T47D (cell line): ENCODE results near the gene CFAP73.
A peak's percentile ranks its signal among the peaks of the same experiment; 100 is the strongest.

ENCODE experiments used
- DNase-seq, 2 experiments: peaks; one replicate each; pipeline versions ENCODE4 v3.0.0 to v3.0.0-alpha.2; 2011 to 2012; ENCODE audit warnings: low read depth in 1 of 2, low spot score in 1 of 2
- JUND ChIP-seq: IDR thresholded peaks from 2 replicates; pipeline ENCODE4 v1.6.1; 2012; ENCODE audit warnings: low read depth
- in situ Hi-C: cut with HindIII; loops from 2 replicates; pipeline ENCODE4 v1.10.0; 2016; ENCODE audit warnings: low sequenced_read_pairs, low pct_unique_long_range_greater_than_20kb

Gene CFAP73

DNA sequence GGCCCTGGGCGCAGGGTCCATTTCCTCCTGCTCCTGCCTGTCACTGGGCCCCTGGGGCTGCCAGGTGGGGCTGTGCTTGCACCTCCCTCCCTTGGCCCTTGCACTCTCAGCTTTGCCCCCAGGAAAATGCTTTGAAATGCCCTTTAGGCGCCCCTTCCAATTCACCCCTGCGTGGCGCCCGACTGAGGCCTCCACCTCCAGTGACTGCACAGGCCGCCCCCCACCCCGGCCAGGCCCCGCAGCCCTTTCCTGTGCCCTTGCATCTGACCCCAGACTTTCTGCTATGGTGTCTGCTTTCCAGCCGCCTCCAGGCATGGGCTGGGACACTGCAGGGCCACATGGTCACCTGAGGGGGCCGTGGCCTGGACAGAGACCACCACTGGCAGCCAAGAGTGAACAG lies 18.3 kb downstream of the CFAP73 start:
- in situ Hi-C loops = no loop called here
- no peak for DNase-seq
- no peak for TF ChIP-seq JUND

DNA sequence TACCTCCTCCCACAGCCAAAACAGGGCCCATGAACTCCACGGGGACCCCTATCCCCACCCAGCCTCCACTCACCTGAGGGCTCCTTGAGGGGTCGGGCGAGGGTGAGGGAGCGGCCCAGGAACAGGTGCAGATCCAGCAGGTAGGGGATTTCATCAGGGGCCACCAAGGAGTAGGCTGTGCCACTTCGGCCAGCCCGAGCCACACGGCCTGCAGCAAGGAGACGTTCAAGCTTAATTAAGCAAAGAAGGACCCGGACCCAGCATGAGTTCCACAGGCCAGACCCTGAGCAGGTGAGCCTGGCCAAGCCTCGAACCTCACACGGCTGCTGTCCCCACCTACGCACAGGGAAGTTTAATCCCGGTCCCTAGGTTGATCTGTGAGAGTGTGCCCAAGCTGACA lies 20.2 kb downstream of the CFAP73 start:
- DNase-seq = no peak
- in situ Hi-C loops = no loop called here
- TF ChIP-seq JUND = no peak

DNA sequence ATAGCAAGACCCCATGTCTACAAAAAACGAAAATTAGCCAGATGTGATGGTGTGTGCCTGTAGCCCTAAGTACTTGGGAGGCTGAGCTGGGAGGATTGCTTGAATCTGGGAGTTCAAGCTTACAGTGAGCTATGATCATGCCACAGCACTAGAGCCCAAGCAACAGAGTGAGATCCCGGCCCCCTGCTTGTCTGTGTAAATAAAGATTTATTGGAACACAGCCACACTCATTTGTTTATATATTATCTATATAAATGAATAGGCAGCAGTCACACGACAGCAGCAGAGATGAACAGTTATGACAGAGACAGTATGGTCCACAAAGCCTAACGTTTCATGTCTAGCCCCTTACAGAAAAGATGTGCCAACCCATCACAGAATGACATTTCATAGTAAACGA lies 20.9 kb downstream of the CFAP73 start:
- in situ Hi-C loops = no loop called here
- TF ChIP-seq JUND = no peak
- no peak for DNase-seq

DNA sequence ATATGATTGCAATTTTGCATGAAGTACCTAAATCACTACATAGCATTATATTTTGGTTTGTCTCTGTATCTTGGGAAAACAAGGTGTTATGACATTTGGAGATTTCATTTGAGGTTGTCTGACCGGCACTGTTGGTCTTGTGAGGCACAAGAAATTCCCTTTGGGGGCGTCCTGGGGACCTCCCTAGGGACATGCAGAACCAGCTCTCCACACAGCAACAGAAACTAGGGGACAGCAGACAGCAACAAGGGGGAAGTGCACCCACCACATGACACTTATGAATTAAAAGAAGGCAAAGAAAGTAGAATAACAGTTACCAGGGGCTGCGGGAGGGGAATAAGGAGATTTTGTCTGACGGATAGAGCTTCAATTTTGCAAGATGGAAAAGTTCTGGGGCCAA lies 21.4 kb downstream of the CFAP73 start:
- in situ Hi-C loops = no loop called here
- no peak for TF ChIP-seq JUND
- no peak for DNase-seq

DNA sequence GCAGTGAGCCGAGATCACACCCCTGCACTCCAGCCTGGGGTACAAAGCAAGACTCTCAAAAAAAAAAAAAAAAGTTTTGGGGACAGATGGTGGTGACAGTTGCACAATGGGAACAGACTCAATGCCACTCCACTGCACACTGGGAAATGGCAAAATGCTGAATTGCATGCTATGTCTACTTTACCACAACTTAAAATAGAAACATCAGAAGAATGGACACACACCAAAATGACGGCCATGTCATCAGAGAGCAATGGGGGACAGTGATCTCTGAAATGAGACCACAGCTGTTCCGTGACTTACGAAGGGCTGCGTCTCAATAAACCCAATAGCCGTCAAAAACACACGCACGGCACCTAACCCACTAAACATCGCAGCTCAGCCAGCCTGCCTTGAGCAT lies 22.0 kb downstream of the CFAP73 start:
- in situ Hi-C loops = no loop called here
- TF ChIP-seq JUND = no peak
- DNase-seq = no peak

DNA sequence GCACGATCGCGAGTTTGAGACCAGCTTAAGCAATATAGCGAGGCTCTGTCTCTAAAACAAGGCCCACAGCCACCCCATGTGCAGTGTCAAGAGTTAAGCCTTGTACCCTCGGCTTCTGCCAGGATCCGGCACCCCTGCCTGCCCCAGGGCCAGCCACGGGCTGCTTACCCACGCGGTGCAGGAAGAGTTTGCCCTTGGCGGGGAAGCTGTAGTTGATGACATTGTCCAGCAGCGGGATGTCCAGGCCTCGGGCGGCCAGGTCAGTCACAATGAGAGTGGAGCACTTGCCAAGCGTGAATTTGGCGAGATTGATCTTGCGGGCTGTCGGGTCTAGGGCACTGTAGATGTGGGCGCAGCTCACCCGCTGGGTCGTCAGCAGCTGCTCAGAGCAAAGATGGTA lies 22.7 kb downstream of the CFAP73 start:
- TF ChIP-seq JUND = no peak
- in situ Hi-C loops = no loop called here
- DNase-seq = no peak

DNA sequence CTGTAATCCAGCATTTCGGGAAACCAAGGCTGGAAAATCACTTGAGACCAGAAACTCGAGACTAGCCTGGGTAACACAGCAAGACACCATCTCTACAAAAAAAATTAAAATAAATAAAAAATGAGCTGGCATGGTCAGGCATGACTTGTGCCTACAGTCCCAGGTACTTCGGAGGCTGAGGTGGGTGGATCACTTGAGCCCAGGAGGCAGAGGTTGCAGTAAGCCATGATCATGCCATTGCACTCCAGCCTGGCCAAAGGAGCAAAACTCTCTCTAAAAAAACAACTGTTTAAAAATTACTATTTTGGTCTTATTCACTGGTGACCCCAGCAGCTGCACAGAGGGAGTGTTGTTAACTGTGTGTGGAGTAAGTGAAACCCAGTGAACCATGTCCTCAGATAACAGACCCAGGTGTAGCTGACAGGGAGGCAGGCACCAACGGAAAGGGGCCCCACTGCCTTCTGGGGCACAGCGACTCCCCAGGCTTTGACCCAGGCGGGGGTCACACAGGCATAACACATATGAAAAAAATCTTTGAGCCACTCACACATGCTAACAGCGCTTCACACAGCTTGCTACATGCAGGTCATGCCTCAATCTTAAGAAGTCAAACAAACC lies 23.7 kb downstream of the CFAP73 start:
- in situ Hi-C loops = no loop called here
- DNase-seq = no peak
- TF ChIP-seq JUND = no peak

DNA sequence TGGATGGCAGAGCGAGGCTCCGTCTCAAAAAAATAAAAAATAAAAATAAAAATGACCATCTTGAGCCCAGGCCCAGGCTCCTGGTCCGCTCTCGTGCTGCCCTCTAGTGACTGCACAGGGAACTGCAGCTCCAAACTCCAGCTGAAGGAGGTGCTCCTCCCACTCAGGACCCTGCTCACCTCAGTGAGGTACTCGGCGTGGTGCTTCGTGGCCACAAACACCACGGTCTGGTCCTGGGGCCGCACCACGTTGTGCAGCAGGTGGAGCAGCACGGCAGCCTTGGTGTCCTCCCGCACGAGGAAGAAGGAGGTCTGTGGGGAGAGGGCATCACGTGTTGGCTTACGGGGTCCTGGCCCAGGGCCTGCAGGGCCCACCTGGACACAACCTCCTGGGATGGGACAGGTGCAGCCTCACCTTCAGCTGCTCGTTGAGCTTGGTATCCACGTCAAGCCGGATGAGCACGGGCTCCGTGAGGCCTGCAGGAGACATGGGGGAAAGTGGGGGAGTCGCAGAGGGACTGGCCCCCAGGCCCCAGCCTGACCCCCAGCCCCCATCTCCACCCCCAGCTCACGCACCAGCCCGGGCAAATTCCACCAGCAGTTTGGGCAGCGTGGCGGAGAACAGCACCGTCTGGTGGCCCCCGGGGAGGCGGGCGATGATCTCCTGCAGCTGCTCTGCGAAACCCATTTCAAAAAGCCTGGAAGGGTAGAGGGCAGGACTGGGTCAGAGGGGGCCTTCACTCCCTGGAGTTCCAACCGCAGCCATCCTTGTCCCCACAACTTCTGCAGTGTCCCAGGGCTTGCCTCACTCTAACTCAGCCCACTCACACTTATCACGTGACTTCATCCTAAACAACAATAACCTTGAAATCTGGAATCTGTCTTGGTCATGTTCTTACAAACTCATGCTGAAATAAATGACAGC lies 25.2 kb downstream of the CFAP73 start:
- peak; percentile 76 to 90 for DNase-seq
- no peak for TF ChIP-seq JUND
- in situ Hi-C loops = no loop called here

DNA sequence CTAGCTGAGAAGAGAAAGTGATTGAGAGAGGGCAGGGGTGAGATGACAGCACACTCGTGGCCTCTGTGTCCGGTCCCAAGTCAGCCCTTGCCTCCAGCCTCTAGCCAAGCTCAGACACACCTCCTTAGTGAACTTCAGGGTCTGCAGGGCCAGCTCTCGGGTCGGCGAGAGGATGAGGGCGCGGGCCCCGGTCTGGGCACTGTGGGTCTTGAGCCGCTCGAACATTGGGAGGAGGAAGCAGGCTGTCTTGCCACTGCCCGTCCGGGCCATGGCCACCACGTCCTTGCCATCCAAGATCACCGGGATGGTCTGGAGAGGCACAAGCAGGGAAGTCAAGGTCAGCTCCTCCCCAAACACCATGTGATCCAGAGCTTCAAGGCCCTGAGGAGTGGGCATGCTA lies 29.5 kb downstream of the CFAP73 start:
- DNase-seq = no peak
- TF ChIP-seq JUND = no peak
- in situ Hi-C loops = no loop called here

DNA sequence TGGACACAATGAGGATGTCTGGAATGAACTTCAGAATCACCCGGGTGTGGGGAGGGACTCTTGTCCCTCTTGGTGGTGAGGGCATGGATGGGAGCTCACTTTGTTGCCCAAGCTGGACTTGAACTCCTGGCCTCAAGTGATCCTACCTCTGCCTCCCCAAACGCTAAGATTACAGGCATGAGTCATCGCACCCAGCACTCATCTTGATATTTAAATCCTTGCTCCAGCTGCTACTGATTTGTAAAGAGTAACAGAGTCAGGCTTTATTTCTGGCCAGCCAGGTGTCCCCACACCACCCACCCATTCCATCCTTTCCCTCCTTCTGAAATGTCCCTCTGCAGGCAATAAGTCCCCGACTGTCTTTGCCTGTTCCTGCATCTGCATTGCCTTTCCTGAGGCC lies 30.8 kb downstream of the CFAP73 start:
- in situ Hi-C loops = no loop called here
- no peak for TF ChIP-seq JUND
- DNase-seq = no peak

DNA sequence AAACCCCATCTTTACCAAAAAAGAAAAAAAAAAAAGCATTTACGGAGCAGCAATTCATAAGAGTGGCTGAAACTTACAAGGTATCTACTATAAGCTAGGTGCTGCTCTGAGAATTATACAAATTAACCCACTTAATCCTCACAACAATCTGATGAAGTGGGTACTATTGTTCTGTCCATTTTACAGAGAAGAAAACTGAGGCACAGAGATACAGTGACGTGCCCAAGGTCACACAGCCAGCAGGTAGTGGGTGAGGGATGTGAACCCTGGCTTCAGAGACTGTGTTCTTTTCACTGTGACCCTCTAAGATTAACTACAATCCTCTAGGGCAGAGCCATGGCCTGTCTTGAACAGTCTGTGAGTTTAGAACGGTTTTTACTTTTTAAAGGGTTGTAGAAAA lies 32.5 kb downstream of the CFAP73 start:
- DNase-seq = no peak
- no peak for TF ChIP-seq JUND
- in situ Hi-C loops = no loop called here

DNA sequence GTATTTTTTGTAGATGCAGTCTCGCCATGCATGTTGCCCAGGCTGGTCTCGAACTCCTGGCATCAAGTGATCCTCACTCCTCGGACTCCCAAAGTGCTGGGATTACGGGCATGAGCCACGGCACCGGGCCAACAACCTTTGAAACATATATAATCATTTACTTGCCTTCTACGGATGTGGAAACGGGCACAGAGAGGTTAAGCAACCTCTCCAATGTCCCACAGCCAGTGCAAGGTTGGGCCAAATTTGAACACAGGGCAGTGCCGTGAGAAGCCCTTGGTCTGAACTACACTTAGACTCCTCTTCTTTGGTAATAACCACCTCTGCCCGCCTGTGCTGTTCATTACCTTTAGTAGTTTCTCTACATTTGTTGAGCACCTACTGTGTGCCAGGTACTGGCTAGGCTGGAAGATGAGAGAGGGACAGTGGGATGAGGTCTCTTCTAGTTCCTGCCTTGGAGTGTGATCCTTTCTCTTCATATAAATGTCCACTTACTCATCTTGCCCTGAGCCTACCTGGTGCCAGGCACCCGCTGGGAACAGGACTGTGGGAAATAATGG lies 33.6 kb downstream of the CFAP73 start:
- no peak for DNase-seq
- in situ Hi-C loops = no loop called here
- no peak for TF ChIP-seq JUND
